ENCODE results near the gene OBP2A.
"Not testable (repeated sequence)": the region's sequence is repeated elsewhere in the genome, so short reads cannot be mapped to it uniquely, and the experiment has no call there.

DNA sequence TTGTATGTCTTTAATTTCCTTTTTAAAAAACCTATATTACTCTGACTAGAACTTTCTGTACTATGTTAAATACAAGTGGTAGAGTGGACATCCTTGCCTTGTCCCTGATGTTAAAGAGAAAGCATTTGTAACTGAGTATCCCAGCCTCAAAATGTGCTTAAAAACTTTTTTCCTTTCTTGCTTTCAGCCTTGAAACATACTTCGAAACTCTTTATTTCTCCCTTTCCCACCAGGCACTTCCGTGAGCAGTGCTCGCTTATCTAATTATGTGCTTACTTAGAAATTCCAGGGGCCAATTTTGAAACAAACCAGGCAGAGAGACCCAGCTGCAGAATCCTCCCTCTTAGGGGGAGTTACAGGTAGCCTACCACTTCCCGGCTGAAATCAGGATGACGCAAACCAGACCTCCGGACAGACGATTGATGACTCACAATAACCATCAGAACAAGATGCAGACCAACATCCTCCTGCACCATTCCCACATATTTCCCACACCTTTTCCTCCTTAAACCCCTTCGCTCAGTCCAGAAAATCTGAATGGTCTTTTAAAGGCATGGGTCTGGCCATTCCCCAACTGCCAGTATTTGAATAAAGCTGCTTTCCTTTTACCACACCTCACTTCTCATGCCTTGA is 2.5 kb upstream of the OBP2A start:
- not testable (repeated sequence) for TF ChIP-seq SUZ12 (IDR thresholded peaks at IDR 0.05); BHLHE40 (IDR thresholded peaks at IDR 0.05; ENCODE audit: borderline replicate concordance); ZNF384 (IDR thresholded peaks at IDR 0.05); FOXK2 (IDR thresholded peaks at IDR 0.05); SP1 (IDR thresholded peaks at IDR 0.05)

All from HEK293T (cell line).